Immature natural killer cell (primary cell): ENCODE results near the gene SIAH3. TPM values are rescaled to one million over a fixed set of nuclear protein-coding genes. Genes with fewer than 3 reads are reported as not detected.
A peak's percentile ranks its signal among the peaks of the same experiment; 100 is the strongest.

ENCODE experiments used
- DNase-seq, 3 donors: peaks; one replicate each; pipeline ENCODE4 v3.0.0; 2022; ENCODE audit warnings: mixed read lengths in 1 of 3
- H3K27ac Mint-ChIP-seq, 6 donors: one replicate each; pipeline ENCODE4 v1.8.0; 2020; ENCODE audit warnings: mixed read lengths in 6 of 6, mild to moderate bottlenecking in 5 of 6, inconsistent platforms in 4 of 6, moderate library complexity in 3 of 6
- H3K27me3 Mint-ChIP-seq, 3 donors: one replicate each; pipeline ENCODE4 v1.8.0; 2020 to 2021; ENCODE audit warnings: low read depth in 3 of 3, mild to moderate bottlenecking in 3 of 3, mixed read lengths in 3 of 3, moderate library complexity in 3 of 3, inconsistent platforms in 1 of 3
- H3K36me3 Mint-ChIP-seq, 3 donors: one replicate each; pipeline ENCODE4 v1.8.0; 2020; ENCODE audit warnings: mixed read lengths in 3 of 3, inconsistent platforms in 2 of 3, mild to moderate bottlenecking in 2 of 3
- H3K4me1 Mint-ChIP-seq, 2 donors: one replicate each; pipeline ENCODE4 v1.8.0; 2020; ENCODE audit warnings: inconsistent platforms in 2 of 2, mild to moderate bottlenecking in 2 of 2, mixed read lengths in 2 of 2, moderate library complexity in 1 of 2
- H3K4me3 Mint-ChIP-seq, 5 donors: one replicate each; pipeline ENCODE4 v1.8.0; 2020; ENCODE audit warnings: mild to moderate bottlenecking in 5 of 5, mixed read lengths in 5 of 5, inconsistent platforms in 3 of 5, moderate library complexity in 3 of 5
- H3K9me3 Mint-ChIP-seq, 6 donors: one replicate each; pipeline ENCODE4 v1.8.0; 2020; ENCODE audit warnings: mild to moderate bottlenecking in 6 of 6, mixed read lengths in 6 of 6, inconsistent platforms in 4 of 6, moderate library complexity in 3 of 6
- polyA plus RNA-seq, 3 donors: library from polyadenylated mRNA; unstranded; fragments of 300-500 nt; fragmentation: Illumina TruSeq; gene quantifications; one replicate each; pipeline ENCODE4 v1.2.3, GENCODE V29; 2021

The SIAH3 gene
- polyA plus RNA-seq, 3 donors from 2014 or later: not detected

DNA sequence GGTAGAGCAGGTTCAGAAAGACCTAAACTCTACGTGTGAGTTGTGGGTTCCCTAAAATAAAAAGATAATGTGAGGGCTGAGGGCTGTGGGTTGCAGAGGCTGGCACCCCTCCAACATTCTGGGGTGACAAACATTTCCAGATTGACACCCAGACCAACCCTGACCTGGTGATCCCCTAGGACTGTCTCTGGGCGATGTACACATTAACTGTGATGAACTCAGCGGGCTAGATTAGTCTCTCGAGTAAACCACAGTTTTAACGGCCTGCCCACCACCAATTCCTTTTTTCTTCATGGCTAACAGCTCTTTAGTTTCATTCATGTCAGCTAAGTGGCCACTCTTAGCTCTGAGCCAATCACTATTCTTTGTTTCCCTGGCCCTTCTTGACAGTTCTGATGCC, 24.8 kb downstream of the SIAH3 start:
- H3K9me3 Mint-ChIP-seq: no peaks in the 10 kb centered on the region
- no peaks in the 10 kb centered on the region for H3K36me3 Mint-ChIP-seq
- H3K27ac Mint-ChIP-seq: no peak overlapping the region
- H3K27me3 Mint-ChIP-seq: peaks cover 2 to 15% (median 5%) of the 10 kb centered on the region in 3 donors
- peaks cover 13 to 17% of the 10 kb centered on the region in 2 donors for H3K4me1 Mint-ChIP-seq
- H3K4me3 Mint-ChIP-seq: no peak overlapping the region
- peak; percentile 21 to 23 (median 21) for DNase-seq

GRCh38 chr13:45825387-45825650, 26.2 kb downstream of the SIAH3 start:
- Mint-ChIP-seq H3K4me1 (peaks cover 13 to 17% of the 10 kb centered on the region in 2 donors), H3K27me3 (peaks cover 2 to 8% (median 5%) of the 10 kb centered on the region in 3 donors), H3K4me3 (no peak overlapping the region), H3K27ac (no peak overlapping the region), H3K9me3 (no peaks in the 10 kb centered on the region), H3K36me3 (no peaks in the 10 kb centered on the region)
- no peak for DNase-seq

DNA sequence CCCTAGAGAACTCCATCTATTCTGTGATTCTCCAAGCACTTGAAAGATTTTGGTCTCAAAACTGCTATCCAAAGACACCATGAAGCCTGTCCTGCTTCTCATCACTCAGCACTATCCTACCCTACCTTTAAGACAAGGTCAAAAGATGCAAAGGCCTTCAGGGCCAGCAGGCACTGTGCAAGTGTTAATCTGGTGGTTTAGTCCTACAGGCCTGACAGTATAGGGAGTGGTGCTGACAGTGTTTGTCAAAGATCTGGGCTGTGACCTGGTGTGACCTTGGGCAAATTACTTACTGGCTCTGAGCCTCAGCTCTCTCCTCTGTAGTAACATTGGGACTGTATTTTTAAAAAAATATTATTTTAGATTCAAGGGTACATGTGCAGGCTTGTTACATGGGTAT, 28.0 kb downstream of the SIAH3 start:
- no peak for DNase-seq
- H3K4me3 Mint-ChIP-seq: no peak overlapping the region
- peaks cover 2 to 9% (median 2%) of the 10 kb centered on the region in 3 donors for H3K27me3 Mint-ChIP-seq
- H3K36me3 Mint-ChIP-seq: no peaks in the 10 kb centered on the region
- H3K9me3 Mint-ChIP-seq: no peaks in the 10 kb centered on the region
- peaks cover 13 to 17% of the 10 kb centered on the region in 2 donors for H3K4me1 Mint-ChIP-seq
- H3K27ac Mint-ChIP-seq: no peak overlapping the region

DNA sequence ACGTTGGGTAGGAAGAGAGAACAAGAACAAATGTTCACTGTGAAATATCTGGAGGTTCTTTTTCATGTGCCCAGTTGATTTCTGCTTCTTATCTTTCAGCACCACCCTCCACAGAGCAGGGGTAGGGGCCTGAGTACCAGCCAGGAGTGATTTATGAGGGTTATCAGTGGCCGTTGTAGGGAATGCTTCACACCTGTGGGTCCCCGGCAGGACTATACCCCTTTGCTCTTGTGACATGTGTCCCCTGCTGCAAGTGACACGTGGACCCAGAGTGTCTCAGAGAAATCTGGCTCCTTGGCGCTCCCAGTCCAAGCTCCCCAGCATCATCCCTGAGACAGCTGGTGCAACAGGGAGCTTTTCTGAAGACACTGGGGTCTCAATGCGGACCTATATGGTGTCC, 29.7 kb downstream of the SIAH3 start:
- no peak overlapping the region for H3K27ac Mint-ChIP-seq
- H3K9me3 Mint-ChIP-seq: no peaks in the 10 kb centered on the region
- DNase-seq: no peak
- peaks cover 2 to 8% (median 5%) of the 10 kb centered on the region in 3 donors for H3K27me3 Mint-ChIP-seq
- H3K36me3 Mint-ChIP-seq: no peaks in the 10 kb centered on the region
- no peak overlapping the region for H3K4me3 Mint-ChIP-seq
- peaks cover 5 to 9% of the 10 kb centered on the region in 2 donors for H3K4me1 Mint-ChIP-seq

DNA sequence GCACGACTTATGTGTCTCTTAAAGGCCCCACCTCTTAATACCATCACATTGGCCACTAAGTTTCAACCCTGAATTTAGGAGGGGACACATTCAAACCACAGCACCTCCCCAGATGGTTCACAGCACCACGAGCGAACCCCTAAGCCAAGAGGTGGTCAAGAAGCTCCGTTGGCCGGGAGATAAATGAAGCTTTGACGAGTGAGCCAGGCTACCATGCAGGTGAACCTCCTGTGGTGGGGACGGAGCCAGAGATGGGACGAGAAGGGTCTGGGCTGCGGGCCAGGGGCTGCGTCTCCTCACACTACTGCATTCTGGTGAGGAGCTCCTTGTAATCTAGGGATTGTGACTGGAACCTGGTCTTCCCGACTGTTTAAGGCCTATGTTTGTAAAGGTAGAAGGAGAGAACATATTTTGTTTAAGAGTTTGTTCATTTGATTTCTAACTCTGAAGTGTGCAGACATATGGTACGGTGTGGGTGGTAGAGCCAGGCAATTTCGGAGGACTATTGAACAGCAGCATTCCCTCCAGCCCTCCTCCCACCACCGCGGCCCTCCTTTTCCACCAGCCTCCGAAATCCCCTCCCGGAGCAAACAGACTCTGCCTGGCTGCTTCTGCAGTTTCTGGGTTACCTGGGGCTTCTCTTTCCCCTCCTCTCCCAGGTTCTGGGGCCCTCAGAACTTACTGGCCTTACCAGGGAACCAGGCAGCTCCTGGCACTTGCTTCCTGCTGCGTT, 31.3 kb downstream of the SIAH3 start:
- Mint-ChIP-seq H3K36me3 (no peaks in the 10 kb centered on the region), H3K27me3 (peaks cover 2 to 8% (median 5%) of the 10 kb centered on the region in 3 donors), H3K27ac (no peak overlapping the region), H3K4me3 (no peak overlapping the region), H3K9me3 (no peaks in the 10 kb centered on the region), H3K4me1 (no peaks in the 10 kb centered on the region)
- DNase-seq: no peak

DNA sequence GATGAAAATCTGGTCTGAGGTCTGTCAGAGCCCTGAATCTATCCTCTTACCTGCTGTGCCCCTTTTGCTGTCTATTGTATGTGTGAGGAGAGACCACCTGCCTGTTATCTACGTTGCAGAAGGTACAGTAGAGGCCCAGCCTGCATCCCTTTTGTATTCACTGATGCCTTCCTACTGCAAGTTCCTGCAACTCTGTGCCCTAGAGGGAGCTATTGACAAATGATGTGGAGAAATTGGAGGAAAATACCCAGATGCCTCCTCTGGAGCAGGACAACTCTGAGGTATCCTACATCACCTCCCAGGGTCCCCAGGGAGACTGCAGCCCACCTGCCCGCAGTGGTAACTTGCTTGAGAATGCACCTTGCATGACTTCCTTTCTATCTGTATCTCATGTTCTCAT, 33.7 kb downstream of the SIAH3 start:
- no peak overlapping the region for H3K4me3 Mint-ChIP-seq
- H3K36me3 Mint-ChIP-seq: no peaks in the 10 kb centered on the region
- H3K4me1 Mint-ChIP-seq: no peaks in the 10 kb centered on the region
- peaks cover 2 to 5% (median 4%) of the 10 kb centered on the region in 3 donors for H3K27me3 Mint-ChIP-seq
- no peak overlapping the region for H3K27ac Mint-ChIP-seq
- H3K9me3 Mint-ChIP-seq: no peaks in the 10 kb centered on the region
- DNase-seq: no peak

DNA sequence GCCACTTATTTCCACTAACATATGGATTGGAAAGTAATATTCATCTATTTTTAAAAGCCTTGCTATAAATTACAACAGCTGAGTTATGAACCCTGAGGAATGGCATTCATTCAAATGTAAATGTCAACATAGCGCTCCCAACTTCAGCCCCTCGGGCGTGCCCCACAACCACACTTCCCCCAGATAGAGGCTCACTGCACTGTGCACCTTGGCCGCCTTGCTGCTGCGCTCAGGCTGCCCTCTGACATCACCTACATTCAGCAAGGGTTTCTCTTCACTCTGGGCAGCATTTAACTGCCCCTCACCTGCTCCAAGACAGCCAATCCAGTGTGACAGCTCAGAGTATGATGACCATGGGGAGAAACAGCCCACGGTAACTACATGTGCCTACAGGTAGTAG, 35.1 kb downstream of the SIAH3 start:
- Mint-ChIP-seq H3K4me1 (no peaks in the 10 kb centered on the region), H3K27me3 (peaks cover 2 to 5% (median 4%) of the 10 kb centered on the region in 3 donors), H3K9me3 (no peaks in the 10 kb centered on the region), H3K27ac (no peak overlapping the region), H3K4me3 (no peak overlapping the region), H3K36me3 (no peaks in the 10 kb centered on the region)
- no peak for DNase-seq

- peaks cover 0 to 2% (median 0%) of the 10 kb centered on the region in 3 donors for H3K27me3 Mint-ChIP-seq
- H3K4me1 Mint-ChIP-seq: no peaks in the 10 kb centered on the region
- H3K27ac Mint-ChIP-seq: no peak overlapping the region
- DNase-seq: no peak
- no peaks in the 10 kb centered on the region for H3K36me3 Mint-ChIP-seq
- no peak overlapping the region for H3K4me3 Mint-ChIP-seq
- H3K9me3 Mint-ChIP-seq: no peaks in the 10 kb centered on the region
Measured at GRCh38 chr13:45812695-45813372, 38.7 kb downstream of the SIAH3 start.

DNA sequence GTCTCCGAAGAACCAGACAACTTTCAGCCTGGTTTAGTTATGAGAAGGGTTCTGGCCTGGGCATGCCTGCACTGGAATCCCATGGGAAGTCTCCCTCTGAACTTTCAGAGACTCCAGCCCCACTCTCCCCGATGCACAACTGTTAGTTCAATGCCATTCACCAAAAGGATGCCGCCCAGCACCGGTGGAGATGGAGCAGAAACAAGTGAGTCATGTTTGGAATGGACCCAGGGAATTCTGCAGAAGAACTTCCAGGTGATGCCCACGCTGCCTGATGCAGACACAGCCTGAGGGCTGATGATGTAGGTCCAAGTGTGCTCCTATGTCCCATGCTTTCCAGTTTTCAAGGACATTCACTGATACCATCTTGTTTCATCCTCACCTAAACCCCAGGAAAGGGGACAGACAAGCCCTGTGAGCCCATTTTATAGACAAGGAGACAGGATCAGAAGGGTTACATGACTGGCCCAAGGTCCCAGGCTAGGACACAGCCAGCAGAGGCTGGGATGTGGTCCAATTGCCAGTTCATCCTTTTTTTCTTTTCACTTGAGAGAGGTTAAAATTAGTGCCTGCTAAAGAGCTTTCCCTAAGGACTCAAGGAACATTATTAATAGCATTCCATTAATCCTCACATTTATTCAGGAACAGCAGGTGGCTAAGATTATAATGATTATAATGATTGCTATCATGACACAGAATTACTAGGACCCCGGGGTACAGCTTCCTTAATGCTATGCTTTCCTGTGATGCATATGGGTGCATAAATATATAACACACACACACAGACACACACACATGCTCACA, 39.5 kb downstream of the SIAH3 start:
- DNase-seq: no peak
- Mint-ChIP-seq H3K9me3 (no peaks in the 10 kb centered on the region), H3K4me3 (no peak overlapping the region), H3K36me3 (no peaks in the 10 kb centered on the region), H3K27me3 (peaks cover 0 to 2% (median 0%) of the 10 kb centered on the region in 3 donors), H3K27ac (no peak overlapping the region), H3K4me1 (no peaks in the 10 kb centered on the region)

- H3K4me3 Mint-ChIP-seq: no peak overlapping the region
- H3K4me1 Mint-ChIP-seq: no peaks in the 10 kb centered on the region
- no peaks in the 10 kb centered on the region for H3K36me3 Mint-ChIP-seq
- DNase-seq: no peak
- no peak overlapping the region for H3K27ac Mint-ChIP-seq
- H3K9me3 Mint-ChIP-seq: no peaks in the 10 kb centered on the region
- H3K27me3 Mint-ChIP-seq: peaks cover 0 to 2% (median 0%) of the 10 kb centered on the region in 3 donors
Measured at GRCh38 chr13:45809801-45810394, 41.7 kb downstream of the SIAH3 start.

GRCh38 chr13:45808925-45809324, 42.6 kb downstream of the SIAH3 start:
- H3K36me3 Mint-ChIP-seq: no peaks in the 10 kb centered on the region
- no peak for DNase-seq
- H3K4me1 Mint-ChIP-seq: no peaks in the 10 kb centered on the region
- peaks cover 0 to 2% (median 0%) of the 10 kb centered on the region in 3 donors for H3K27me3 Mint-ChIP-seq
- H3K9me3 Mint-ChIP-seq: no peaks in the 10 kb centered on the region
- no peak overlapping the region for H3K4me3 Mint-ChIP-seq
- no peak overlapping the region for H3K27ac Mint-ChIP-seq

GRCh38 chr13:45807520-45808099, 43.9 kb downstream of the SIAH3 start:
- Mint-ChIP-seq H3K9me3 (no peaks in the 10 kb centered on the region), H3K4me1 (no peaks in the 10 kb centered on the region), H3K27me3 (no peaks in the 10 kb centered on the region), H3K27ac (no peak overlapping the region), H3K36me3 (no peaks in the 10 kb centered on the region), H3K4me3 (no peak overlapping the region)
- peak in 1 of 3 donors; percentile 8 for DNase-seq

DNA sequence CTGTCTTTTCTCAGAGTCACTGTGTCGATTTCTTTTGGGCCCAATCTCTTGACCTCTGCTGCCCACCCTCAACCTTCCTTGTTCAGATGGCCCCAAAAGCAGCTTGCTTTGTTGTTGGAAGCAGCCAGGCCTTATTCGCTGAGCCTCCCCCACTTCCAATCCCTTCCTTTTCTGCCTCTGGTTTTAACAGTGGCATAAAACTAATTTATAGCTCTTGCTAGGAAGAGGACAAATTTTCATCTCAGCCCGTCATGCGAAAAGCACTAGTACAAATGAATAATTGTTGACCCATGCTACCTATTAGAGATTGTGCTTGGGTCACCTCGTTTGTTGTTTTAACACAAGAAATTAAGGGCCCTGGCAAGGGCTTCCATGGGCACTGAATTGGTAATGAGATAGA, 51.1 kb downstream of the SIAH3 start:
- Mint-ChIP-seq H3K27me3 (peaks cover 2 to 6% (median 4%) of the 10 kb centered on the region in 3 donors), H3K36me3 (no peaks in the 10 kb centered on the region), H3K9me3 (no peaks in the 10 kb centered on the region), H3K27ac (no peak overlapping the region), H3K4me3 (no peak overlapping the region), H3K4me1 (no peaks in the 10 kb centered on the region)
- no peak for DNase-seq
